Inferior parietal cortex (tissue), 1 donor: ENCODE measurements around the gene PTGER4.
"Not testable (repeated sequence)": the region's sequence is repeated elsewhere in the genome, so short reads cannot be mapped to it uniquely, and the experiment has no call there.

ENCODE experiments used
- DNase-seq: peaks from one replicate; pipeline ENCODE4 v3.0.0-alpha.2; 2016; ENCODE audit errors: extremely low spot score

Gene PTGER4

DNA sequence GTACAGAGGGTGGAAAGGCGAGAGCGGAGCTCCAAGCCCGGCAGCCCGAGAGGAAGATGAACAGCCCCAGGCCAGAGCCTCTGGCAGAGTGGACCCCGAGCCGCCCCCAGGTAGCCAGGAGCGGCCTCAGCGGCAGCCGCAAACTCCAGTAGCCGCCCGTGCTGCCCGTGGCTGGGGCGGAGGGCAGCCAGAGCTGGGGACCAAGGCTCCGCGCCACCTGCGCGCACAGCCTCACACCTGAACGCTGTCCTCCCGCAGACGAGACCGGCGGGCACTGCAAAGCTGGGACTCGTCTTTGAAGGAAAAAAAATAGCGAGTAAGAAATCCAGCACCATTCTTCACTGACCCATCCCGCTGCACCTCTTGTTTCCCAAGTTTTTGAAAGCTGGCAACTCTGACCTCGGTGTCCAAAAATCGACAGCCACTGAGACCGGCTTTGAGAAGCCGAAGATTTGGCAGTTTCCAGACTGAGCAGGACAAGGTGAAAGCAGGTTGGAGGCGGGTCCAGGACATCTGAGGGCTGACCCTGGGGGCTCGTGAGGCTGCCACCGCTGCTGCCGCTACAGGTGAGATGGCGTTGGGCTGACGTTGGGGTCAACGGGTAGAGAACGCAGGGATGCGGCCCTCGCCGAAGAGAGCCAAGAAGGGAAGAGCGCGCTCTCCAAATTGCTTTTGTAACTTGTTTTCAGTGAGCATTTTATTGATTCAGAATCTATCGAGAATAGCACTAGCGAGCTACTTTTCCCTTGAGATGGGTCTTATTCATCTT is at the start of gene PTGER4:
Gene PTGER4, plus strand, starts transcription at position 3 of the 769 bp plus-strand sequence. CDS start 1,079 bp downstream, outside the sequence.
- DNase-seq: no peak

DNA sequence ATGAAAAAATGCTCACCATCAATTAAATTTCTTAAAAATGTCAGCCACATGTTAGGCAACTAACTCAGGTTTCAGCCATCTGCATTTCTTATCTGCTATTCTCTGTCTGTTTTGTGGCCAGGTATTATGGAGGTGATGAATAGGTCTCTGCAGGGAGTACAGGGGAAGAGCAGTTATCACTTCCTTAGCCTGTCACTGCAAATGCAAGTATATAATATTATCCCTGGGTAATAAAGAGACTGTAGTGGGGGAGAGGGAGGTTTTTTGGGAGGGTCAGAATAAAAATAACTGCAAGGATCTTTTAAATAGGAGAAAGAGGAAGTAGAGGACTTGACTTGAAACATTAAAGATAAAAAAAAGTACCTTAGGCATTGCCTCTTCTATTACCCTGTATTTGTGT is 49.6 kb upstream of the PTGER4 start:
- DNase-seq: no peak

DNA sequence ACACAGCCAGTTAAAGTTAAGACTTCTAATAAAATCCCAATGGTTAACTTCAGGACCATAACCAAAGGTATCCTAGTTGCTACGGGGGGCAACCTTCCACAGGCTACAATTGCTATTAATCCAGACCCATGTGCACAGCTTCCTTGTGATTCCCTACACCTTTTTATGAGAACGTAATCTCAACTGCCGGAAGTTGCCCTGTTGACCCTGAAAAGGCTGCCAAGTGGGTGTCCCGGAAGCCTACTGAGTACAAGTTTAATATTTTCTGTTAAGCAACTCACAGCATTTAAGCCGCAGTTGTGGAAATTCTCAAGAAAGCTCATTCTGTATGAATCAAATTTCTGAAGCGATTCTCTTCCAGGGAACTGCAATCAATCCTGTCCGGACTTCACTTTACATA is 48.5 kb upstream of the PTGER4 start:
- DNase-seq: no peak

DNA sequence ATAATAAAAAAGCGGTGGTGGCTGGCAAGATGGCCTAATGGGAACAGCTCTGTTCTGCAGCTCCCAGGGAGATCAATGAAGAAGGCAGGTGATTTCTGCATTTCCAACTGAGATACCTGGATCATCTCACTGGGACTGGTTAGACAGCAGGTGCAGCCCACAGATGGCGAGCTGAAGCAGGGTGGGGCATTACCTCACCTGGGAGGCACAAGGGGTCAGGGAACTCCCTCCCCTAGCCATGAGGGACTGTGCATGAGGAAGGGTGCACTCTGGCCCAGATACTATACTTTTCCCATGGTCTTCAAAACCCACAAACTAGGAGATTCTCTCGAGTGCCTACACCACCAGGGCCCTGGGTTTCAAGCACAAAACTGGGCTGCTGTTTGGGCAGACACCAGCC is 45.6 kb upstream of the PTGER4 start:
- DNase-seq: no peak

DNA sequence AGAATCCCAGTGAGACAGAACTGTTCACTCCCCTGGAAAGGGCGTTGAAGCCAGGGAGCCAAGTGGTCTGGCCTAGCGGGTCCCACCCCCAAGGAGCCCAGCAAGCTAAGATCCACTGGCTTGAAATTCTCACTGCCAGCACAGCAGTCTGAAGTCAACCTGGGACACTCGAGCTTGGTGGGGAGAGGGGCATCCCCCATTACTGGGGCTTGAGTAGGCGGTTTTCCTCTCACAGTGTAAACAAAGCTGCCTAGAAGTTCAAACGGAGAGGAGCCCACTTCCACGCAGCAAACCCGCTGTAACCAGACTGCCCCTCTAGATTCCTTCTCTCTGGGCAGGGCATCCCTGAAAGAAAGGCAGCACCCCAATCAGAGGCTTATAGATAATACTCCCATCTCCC is 45.1 kb upstream of the PTGER4 start:
- DNase-seq: no peak

DNA sequence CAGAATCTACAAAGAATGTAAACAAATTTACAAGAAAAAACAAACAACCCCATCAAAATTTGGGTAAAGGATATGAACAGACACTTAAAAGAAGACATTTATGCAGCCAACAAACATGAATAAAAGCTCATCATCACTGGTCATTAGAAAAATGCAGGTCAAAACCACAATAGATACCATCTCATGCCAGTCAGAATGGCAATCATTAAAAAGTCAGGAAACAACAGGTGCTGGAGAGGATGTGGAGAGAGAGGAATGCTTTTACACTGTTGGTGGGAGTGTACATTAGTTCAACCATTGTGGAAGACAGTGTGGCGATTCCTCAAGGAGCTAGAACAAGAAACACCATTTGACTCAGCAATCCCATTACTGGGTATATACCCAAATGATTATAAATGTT is 40.2 kb upstream of the PTGER4 start:
- not testable (repeated sequence) for DNase-seq

DNA sequence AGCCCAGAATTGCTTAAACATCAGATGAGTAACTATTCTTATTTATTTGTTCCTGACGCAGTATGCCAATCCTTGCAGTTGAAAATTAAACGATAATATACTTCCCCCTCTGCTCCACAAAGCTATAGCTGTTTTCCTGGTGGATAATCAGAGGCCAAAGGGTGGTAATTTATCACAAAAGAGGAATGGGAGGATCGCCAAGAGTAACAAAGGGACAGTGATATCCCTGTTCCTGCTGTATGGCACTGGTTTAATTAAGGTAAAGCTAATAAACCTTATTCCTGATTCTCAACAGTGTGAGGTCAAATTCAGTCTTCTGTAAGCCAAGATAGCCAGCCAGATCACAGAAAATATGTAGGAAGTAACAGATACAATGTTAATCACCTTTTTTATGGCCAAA is 33.4 kb upstream of the PTGER4 start:
- DNase-seq: no peak

DNA sequence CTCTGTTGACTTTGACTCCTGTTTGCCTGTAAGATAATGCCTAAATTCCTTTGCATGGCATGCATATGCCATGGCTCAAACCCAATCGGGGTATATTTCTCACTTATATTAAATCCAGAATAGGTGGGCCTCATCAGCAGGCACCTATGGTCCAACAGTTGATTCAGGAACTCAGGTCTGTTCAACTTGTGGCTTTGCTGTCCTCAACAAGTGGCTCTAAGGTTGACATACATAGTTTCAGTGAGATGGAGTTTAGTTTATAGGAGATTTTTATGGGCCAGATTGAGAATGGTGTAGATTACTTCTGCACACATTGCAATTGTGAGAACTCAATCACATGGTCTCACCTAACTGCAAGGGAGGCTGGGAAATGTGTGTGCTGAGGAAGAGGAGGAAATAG is 31.6 kb upstream of the PTGER4 start:
- no peak for DNase-seq

DNA sequence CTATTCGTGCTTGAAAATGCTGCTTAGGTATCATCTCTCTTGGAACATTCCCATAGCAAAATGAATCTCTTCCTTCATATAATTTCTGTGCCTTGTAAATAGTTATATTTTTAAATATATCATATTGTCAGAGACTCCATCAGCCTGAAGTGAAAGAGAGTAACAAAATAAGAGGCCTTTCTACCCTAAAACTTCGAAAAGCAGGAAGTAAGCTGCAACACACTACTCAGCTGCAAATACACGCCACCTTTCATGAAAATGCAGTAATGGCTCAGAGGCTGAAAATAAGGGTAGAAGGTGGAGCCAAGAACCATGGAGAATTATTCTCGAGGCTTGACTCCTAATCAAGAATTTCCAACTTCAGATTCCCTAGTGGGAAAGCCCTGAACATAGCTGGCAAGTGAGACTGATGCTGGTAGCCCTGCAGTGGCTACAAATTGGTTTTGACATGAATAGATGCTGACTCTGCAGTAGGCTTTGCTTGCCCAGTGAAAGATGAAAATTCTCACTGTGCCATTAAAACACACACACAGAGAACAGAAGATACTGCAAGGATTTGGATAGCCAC is 30.2 kb upstream of the PTGER4 start:
- DNase-seq: no peak

DNA sequence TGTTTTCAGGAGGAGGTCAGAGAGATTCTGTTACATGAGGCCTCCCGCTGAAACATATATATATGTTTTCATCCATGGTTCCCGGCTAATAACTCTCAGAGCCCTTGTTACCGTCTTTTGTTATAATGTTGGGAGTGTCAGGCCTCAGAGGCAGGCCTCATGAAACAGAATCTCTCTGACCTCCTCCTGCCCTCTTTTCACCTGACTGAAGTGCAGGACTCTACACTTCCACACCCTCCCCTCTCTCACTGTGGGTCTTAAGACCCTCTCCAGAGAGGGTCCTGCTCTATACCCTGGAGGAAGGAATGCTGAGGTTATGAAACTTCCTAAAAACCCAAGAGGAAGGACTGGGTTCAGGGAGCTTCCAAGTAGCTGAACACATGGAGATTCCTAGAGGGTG is 28.5 kb upstream of the PTGER4 start:
- no peak for DNase-seq

DNA sequence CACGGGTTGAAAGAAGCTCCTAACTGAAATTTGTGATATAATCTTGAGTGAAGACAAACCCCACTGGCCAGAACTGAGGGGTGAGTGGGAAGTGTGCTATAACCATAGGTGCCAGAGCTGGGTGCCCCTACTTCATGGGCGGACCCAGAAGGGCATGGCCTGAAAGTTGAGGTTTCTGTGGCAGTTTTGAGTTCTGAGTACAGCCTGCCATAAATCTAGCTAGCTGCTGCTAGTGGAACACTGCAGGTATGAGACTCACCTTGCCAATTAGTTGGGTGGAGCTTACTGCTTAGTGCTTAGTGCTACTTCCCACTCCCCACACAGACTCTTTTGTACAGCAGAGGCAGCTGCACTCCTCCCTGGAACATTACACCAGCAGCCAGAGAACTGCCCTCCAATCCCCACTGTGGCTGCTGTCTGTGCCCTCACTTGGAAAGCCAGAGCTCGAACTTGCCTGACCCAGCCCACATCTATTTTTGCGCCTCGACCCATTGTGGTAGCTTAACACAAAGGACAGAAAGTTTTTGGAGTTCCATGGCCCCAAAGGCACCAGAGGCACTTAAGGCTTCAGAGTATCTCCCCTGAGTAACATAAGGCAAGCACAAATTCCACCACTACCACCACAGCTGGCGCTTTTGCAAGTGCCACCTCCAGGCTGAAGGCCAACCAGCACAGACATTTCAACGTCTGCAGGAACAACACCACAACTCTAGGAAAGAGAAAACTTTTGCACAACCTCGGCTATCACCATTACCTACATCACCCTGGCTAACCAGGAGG is 27.1 kb upstream of the PTGER4 start:
- no peak for DNase-seq

DNA sequence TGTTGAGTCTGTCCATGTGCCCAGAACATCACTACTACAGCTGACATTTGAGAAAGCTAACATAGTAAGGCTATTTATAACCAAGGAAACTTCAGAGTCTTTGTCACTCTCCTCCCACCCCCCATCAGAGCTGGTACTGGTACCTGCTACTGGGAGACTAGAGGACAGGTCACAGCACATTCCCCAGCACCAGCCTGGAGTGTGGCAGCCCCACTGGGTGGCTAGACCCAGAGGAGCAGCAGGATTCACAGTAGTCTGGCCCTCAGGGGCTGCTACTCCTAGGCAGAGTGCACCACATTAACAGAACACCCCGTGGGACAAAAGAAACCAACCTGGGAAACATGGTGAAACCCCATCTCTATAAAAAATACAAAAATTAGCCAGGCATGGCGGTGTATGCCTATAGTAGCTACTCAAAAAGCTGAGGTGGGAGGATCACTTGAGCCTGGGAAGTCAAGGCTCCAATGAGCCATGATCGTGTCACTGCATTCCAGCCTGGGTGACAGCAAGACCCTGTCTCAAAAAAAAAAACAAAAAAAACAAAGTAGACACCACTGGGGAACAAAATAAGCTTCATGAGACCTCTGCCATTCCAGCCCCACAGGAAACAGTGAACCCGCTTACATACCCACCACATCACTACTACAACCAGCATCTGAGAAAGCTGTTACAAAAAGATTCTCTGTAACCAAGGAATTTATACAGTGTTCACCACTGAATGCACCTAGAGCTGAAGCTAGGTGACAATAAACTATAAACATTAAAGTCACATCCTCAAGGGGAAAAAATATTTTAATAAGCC is 26.3 kb upstream of the PTGER4 start:
- no peak for DNase-seq

DNA sequence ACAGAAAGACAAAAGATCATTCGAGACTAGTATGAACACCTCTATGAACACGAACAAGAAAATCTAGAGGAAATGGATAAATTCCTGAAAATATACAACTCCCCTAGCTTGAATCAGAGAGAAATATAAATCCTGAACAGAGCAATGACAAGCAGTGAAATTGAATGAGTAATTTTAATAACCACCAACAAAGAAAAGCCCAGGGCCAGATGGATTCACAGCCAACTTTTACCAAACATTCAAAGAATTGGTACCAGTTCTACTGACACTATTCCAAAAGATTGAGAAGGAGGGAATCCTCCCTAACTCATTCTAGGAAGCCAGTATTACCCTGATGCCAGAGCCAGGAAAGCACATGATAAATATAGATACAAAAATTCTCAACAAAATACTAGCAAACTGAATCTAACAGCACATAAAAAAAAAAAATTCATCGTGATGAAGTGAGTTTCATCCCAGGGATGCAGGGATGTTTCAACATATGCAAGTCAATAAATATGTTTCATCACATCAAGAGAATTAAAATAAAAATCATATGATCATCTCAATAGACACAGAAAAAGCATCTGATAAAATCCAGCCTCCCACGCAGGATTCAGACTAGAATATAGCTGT is 25.2 kb upstream of the PTGER4 start:
- no peak for DNase-seq

DNA sequence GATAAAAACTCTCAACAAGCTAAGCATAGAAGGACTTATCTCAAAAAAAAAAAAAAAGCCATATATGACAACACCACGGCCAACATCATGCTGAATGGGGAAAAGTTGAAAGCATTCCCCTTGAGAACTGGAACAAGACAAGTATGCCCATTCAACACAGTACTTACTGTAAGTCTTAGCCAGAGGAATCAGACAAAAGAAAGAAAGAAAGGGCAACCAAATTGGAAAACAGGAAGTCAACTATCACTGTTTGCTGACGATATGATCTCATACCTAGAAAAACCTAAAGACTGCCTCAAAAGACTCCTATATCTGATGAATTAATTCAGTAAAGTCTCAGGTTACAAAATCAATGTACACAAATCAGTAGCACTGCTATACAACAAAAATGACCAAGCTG is 24.6 kb upstream of the PTGER4 start:
- no peak for DNase-seq

DNA sequence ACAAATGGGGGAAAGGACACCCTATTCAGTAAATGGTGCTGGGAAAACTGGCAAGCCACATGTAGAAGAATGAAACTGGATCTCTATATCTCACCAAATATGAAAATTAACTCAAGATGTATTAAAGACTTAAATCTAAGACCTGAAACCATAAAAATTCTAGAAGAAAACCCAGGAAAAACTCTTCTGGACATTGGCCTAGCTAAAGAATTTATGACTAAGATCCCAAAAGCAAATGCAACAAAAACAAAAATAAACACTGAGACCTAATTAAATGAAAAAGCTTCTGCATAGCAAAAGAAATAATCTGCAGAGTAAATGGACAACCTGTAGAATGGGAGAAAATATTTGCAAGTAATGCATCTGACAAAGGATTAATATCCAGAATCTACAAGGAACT is 23.6 kb upstream of the PTGER4 start:
- not testable (repeated sequence) for DNase-seq

DNA sequence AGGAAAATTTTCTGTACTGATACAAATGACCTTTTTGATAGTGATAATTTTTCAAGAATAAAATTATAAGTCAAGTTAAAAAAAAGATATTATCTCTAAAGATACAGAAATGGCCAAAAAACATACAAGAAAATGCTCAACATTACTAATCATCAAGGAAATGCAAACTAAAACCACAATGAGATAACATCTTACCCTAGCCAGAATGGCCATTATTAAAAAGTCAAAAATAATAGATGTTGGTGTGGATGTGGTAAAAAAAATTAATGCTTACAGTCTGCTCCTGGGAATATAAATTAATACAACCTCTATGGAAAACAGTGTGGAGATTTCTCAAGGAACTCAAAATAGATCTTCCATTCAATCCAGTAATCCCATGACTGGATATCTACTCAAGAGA is 22.9 kb upstream of the PTGER4 start:
- no peak for DNase-seq

DNA sequence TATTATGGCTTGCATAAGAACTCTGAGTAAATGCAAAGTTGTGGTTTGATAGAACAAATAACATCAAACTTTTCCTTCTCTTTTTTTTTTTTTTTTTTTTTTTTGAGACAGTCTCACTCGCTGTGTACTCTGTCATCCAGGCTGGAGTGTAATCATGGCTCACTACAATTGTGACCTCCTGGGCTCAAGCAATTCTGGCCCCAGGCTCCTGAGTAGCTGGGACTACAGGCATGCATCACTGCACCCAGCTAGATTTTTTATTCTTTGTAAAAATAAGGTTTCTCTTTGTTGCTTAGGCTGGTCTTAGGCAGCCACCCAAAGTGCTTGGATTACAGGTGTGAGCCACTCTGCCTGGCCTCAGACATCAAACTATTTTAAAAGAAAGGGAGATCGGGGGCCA is 19.0 kb upstream of the PTGER4 start:
- DNase-seq: no peak

DNA sequence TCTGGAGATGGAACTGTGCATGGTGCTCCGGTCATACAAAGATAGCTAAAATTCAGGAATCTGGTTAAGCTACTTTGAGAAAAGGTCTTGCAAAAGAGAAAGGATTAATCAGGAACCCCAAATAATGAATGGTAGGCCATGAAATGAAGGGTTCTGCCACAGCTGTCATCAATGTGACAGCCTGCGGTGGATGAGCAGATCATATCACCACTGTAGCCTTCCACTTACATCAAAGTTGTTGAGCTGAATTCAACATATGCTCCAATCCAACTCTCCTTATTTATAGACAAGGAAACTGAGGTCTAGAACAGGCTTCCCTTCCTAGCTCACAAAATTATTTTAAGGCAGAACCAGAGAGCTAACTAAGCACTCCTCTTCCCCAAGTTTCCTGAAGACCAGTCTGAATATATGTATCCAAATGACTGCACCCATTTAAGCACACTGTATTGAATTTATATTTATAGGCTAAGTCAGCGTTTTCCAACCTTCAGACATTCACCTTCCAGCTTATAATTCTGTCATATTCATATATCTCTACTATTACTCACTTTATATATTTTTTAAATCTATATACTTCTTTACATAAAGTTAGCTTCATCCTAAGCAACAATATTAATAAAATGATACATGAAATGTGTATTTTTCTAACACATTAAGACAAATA is 13.9 kb upstream of the PTGER4 start:
- no peak for DNase-seq

DNA sequence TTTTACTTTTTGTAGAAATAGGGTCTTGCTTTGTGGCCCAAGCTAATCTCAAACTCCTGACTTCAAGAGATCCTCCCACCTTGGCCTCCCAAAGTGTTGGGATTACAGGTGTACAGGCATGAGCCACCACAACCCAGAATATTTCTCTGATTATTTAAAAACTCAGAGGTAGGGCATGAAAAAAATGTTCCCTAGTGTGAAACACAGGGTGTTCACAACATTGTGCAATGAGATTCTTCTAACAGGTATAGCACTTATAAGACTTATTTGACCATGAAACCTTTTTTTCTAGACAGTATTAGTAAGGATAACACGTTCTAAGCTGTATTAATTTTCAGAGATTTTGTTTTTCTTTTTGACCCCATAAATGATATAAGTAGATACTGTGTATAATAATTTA is 13.1 kb upstream of the PTGER4 start:
- DNase-seq: no peak

DNA sequence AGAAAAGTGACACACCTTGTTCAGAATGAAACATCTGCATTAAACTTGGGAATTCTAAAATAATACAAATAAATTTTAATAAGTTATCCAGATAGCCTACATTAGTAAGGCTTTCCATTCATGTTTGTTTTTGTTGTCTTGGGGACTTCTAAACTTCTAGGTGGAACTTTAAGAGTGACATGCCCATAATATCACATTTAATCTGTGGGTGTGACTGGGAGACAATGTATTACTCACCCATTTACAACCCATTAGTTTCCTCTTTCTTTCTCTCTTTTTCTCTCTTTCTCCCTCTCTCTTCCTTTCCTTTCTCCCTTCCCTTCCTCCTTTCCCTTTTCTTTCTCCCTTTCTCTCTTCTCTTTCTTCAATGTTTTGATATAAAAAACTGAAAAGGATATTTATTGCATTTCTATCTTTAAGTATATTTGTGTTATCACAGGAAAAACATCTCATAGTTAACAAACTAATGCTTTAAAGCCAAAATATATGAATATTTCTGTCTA is 12.5 kb upstream of the PTGER4 start:
- DNase-seq: no peak
